ENCODE data around the gene GALNT2. TPM values are rescaled to one million over a fixed set of nuclear protein-coding genes. Genes with fewer than 3 reads are reported as not detected.

The GALNT2 gene
- total RNA-seq, 1 donor from 2014 or later, result 60.7 TPM

DNA sequence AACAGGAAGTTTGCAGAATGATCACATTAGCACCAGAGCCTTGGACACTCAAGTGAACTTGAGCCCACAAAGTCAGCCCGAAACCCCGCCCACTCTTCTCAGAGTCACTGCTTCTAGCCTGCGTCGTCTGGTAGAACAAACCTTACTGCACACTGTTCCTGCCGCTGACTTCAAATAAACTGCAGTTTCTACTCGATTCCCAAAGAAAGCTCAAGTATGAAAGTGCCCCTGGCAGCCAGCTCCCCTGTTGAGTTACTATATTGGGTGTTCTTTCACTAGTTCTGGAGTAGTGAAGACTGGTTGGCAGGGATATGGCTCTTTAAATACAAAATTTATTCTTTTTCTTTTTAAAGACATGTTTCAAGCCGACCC lies 164.7 kb downstream of the GALNT2 start:
- TF ChIP-seq, protein P1, sequence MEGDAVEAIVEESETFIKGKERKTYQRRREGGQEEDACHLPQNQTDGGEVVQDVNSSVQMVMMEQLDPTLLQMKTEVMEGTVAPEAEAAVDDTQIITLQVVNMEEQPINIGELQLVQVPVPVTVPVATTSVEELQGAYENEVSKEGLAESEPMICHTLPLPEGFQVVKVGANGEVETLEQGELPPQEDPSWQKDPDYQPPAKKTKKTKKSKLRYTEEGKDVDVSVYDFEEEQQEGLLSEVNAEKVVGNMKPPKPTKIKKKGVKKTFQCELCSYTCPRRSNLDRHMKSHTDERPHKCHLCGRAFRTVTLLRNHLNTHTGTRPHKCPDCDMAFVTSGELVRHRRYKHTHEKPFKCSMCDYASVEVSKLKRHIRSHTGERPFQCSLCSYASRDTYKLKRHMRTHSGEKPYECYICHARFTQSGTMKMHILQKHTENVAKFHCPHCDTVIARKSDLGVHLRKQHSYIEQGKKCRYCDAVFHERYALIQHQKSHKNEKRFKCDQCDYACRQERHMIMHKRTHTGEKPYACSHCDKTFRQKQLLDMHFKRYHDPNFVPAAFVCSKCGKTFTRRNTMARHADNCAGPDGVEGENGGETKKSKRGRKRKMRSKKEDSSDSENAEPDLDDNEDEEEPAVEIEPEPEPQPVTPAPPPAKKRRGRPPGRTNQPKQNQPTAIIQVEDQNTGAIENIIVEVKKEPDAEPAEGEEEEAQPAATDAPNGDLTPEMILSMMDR (IDR thresholded peaks at IDR 0.05; ENCODE audit: insufficient read depth, low read length, poor library complexity, severe bottlenecking), result no peak
- Histone ChIP-seq H3K4me3 (ENCODE audit: low read depth, low read length) (no peak overlapping the region), H3K27me3 (ENCODE audit: control insufficient read depth, insufficient read depth, low read length) (no peaks in the 10 kb centered on the region), H3K36me3 (ENCODE audit: control insufficient read depth, insufficient read depth, low read length) (no peaks in the 10 kb centered on the region)
- peak; percentile 1 for DNase-seq (ENCODE audit: low read depth)

DNA sequence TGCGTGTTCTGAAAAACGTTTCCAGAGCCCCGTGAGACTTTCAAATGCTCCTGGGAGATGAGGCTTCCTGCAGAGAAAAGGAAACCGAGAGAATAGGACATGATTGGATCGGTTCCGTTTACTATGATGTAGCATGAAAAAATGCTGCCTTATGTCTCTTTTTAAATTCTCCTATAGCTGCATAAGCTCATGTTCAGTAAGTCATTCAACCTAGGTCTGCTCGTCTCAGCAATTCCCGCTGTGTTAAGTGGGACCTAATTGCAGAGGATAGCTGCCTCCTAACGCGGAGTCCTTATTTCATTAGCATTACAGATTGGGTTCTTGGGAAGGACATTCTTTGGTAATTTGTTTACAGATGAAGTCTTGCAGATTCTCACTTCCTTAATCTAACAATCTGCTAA lies 165.3 kb downstream of the GALNT2 start:
- no peaks in the 10 kb centered on the region for H3K36me3 ChIP-seq (ENCODE audit: control insufficient read depth, insufficient read depth, low read length)
- H3K4me3 ChIP-seq (ENCODE audit: low read depth, low read length), result no peak overlapping the region
- TF ChIP-seq, protein P1 (IDR thresholded peaks at IDR 0.05; ENCODE audit: insufficient read depth, low read length, poor library complexity, severe bottlenecking), result no peak
- no peaks in the 10 kb centered on the region for H3K27me3 ChIP-seq (ENCODE audit: control insufficient read depth, insufficient read depth, low read length)
- no peak for DNase-seq (ENCODE audit: low read depth)

DNA sequence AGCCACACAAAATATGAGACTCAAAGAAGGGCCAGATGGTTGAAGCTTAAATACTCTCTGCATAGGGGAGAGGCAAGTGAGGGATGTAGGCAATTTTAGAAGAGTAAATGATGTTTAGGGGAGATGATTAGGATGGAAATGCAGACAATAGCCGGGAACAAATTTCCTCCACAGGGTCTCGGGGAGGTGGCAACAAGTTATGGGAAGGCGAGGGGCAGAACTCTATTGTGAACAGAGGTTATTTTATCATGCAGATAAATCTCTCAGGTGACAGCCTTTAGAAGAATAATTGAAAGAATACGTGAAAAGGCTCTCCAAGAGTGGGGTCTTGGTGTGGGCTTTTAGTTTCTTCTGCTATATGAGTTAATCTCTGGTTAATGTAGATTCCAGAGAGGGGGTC lies 166.7 kb downstream of the GALNT2 start:
- TF ChIP-seq, protein P1 (IDR thresholded peaks at IDR 0.05; ENCODE audit: insufficient read depth, low read length, poor library complexity, severe bottlenecking), result no peak
- no peak for DNase-seq (ENCODE audit: low read depth)
- H3K27me3 ChIP-seq (ENCODE audit: control insufficient read depth, insufficient read depth, low read length), result no peaks in the 10 kb centered on the region

DNA sequence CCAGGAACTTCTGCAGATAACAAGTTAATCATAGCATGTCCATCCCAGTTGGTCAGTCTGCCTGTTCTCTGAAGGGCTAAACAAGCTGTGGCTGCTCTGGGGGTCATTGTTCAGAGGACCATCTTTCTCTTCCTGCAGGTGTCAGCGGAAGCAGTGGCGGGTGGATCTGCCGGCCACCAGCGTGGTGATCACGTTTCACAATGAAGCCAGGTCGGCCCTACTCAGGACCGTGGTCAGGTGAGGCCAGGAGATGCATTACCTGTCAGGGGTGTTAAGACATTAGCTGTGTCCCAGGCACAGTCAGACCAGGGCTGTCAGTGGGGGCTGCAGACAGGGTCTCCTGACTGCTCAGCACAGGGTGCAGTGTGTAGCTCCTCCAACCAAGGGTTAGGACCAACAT lies 168.8 kb downstream of the GALNT2 start:
- no peak for DNase-seq (ENCODE audit: low read depth)
- H3K27me3 ChIP-seq (ENCODE audit: control insufficient read depth, insufficient read depth, low read length), result no peaks in the 10 kb centered on the region
- H3K4me3 ChIP-seq (ENCODE audit: low read depth, low read length), result no peak overlapping the region
- TF ChIP-seq, protein P1 (IDR thresholded peaks at IDR 0.05; ENCODE audit: insufficient read depth, low read length, poor library complexity, severe bottlenecking), result no peak
- no peaks in the 10 kb centered on the region for H3K36me3 ChIP-seq (ENCODE audit: control insufficient read depth, insufficient read depth, low read length)

More for the DNA sequence above, 166.7 kb downstream of the GALNT2 start:
- no peaks in the 10 kb centered on the region for H3K36me3 ChIP-seq (ENCODE audit: control insufficient read depth, insufficient read depth, low read length)
- H3K4me3 ChIP-seq (ENCODE audit: low read depth, low read length), result no peak overlapping the region

DNA sequence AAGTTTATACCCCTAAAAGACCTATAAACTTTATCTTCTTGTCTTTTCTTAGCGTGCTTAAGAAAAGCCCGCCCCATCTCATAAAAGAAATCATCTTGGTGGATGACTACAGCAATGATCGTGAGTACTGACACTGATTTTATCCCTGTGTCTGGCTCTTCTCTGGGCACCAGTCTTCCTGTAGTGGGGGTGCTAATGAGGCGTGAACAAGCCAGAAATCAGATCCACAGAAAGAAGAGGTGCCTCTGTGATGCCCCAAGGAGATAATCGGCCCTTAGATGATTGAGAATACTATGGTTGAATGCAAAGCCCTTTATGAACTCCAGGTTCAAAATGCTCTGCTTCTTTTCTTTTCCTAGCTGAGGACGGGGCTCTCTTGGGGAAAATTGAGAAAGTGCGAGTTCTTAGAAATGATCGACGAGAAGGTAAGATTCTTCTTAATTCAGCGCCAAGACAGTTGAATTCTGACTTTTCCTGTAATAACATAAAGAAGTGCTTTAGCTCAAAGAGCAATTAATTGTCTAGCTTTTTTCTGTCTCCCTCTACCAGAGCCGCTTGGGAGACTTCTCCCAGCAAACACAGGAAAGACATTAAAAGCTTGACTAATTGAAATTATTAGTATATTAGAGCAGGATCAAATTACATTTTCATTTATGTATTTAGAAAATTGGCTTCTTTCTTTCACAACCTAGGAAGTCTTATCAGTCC lies 169.4 kb downstream of the GALNT2 start:
- H3K36me3 ChIP-seq (ENCODE audit: control insufficient read depth, insufficient read depth, low read length), result no peaks in the 10 kb centered on the region
- TF ChIP-seq, protein P1 (IDR thresholded peaks at IDR 0.05; ENCODE audit: insufficient read depth, low read length, poor library complexity, severe bottlenecking), result no peak

DNA sequence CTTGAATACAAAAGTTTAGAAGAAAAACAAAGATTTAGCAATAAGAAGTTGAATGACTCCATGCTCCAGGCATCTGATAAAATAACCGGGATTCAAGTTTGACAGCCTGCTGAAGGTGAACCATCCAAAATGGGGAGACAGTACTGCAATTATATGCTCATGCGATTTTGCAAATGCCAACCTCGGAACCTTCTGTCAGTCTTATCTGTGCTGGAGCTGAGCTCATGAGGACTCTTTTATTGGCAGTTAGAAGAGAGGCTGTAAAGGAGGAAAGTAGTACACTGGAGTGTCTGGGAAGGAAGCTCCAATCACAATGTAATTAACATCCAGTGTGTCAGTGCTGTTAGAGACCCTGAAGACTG lies 170.0 kb downstream of the GALNT2 start:
- H3K36me3 ChIP-seq (ENCODE audit: control insufficient read depth, insufficient read depth, low read length), result no peaks in the 10 kb centered on the region
- H3K4me3 ChIP-seq (ENCODE audit: low read depth, low read length), result no peak overlapping the region
- DNase-seq (ENCODE audit: low read depth), result no peak
- TF ChIP-seq, protein P1 (IDR thresholded peaks at IDR 0.05; ENCODE audit: insufficient read depth, low read length, poor library complexity, severe bottlenecking), result no peak
- no peaks in the 10 kb centered on the region for H3K27me3 ChIP-seq (ENCODE audit: control insufficient read depth, insufficient read depth, low read length)

More for the DNA sequence above, 169.4 kb downstream of the GALNT2 start:
- DNase-seq (ENCODE audit: low read depth), result no peak
- Histone ChIP-seq H3K4me3 (ENCODE audit: low read depth, low read length) (no peak overlapping the region), H3K27me3 (ENCODE audit: control insufficient read depth, insufficient read depth, low read length) (no peaks in the 10 kb centered on the region)

All from kidney epithelial cell (primary cell).